HepG2 (cell line): Measurements from ENCODE around the gene KCNIP4. TPM values are rescaled to one million over a fixed set of nuclear protein-coding genes. Genes with fewer than 3 reads are reported as not detected.

ENCODE experiments used
- ATAC-seq: fragments of 200-7000 bp; cut with Tn5 transposase; 3 replicates; pipeline ENCODE4 v1.9.1; 2020; ENCODE audit warnings: mild to moderate bottlenecking, moderate library complexity
- BruUV-seq: library from RNA; stranded (reverse); fragments of 400-500 nt; replicated peaks from 2 replicates; lab custom pipeline; 2021; lab: Mats Ljungman, UMichigan
- CTCF ChIA-PET: fragments of 300-600 bp; formaldehyde crosslinking; extraction: SDS; loops from one replicate; lab custom pipeline; 2021; ENCODE audit warnings: low total read pairs, inconsistent platforms, low intra/inter-chr PET ratio; lab: Yijun Ruan, JAX
- POLR2A ChIA-PET: fragments of 350-600 bp; sonication (Branson Sonifier 250); formaldehyde crosslinking; loops from one replicate; lab custom pipeline; 2020; ENCODE audit warnings: antibody characterized with exemption, inconsistent platforms; lab: Yijun Ruan, JAX
- DNase-seq: peaks from one replicate; pipeline ENCODE4 v3.0.0-alpha.2; 2015; ENCODE audit warnings: low spot score
- FAIRE-seq: peaks from 3 replicates; lab custom pipeline; 2011; peaks lifted over from hg19 to GRCh38; lab: Jason Lieb, UNC
- H2AFZ ChIP-seq: one replicate; pipeline ENCODE4 v1.6.1; 2011; ENCODE audit warnings: low read length, inconsistent platforms
- H3K27ac ChIP-seq: fragments of 300-600 bp; 3 replicates; pipeline ENCODE4 v1.8.0; 2011; ENCODE audit warnings: mixed run types, mild to moderate bottlenecking, mixed read lengths, low read length, inconsistent platforms; ENCODE audit not compliant: insufficient read depth; ENCODE audit errors: extremely low read length
- H3K27me3 ChIP-seq, 2 experiments: fragments of 200-600 bp in 1 of 2; 2 replicates in 1 of 2; 3 replicates in 1 of 2; pipeline versions ENCODE4 v1.6.0 to v1.8.0; 2011; ENCODE audit warnings: low read length in 2 of 2, mild to moderate bottlenecking in 2 of 2, moderate library complexity in 2 of 2, inconsistent platforms in 1 of 2; ENCODE audit not compliant: insufficient read depth in 2 of 2, control insufficient read depth in 1 of 2
- H3K36me3 ChIP-seq, 2 experiments: fragments of 200-600 bp in 1 of 2; replicated peaks in 1 of 2; 2 replicates in 1 of 2; 3 replicates in 1 of 2; pipeline versions ENCODE4 v1.5.1 to v1.8.0; 2011; ENCODE audit warnings: low read length in 2 of 2, inconsistent platforms in 1 of 2; ENCODE audit not compliant: insufficient read depth in 2 of 2, control insufficient read depth in 1 of 2
- H3K4me1 ChIP-seq: 2 replicates; pipeline ENCODE4 v1.5.1; 2012; ENCODE audit warnings: low read length, inconsistent platforms; ENCODE audit not compliant: insufficient read depth
- H3K4me2 ChIP-seq: 2 replicates; pipeline ENCODE4 v1.6.0; 2011; ENCODE audit warnings: low read depth, low read length, inconsistent platforms
- H3K4me3 ChIP-seq, 3 experiments: fragments of 200-600 bp in 1 of 3; sonication (generic), shearing (Covaris generic) in 1 of 3; replicated peaks in 1 of 3; 2 replicates each; pipeline ENCODE4 v1.5.1; 2011 to 2016; ENCODE audit warnings: low read length in 3 of 3, inconsistent platforms in 2 of 3, low read depth in 2 of 3, mild to moderate bottlenecking in 2 of 3, control low read depth in 1 of 3, mixed read lengths in 1 of 3; ENCODE audit not compliant: insufficient read depth in 1 of 3
- H3K79me2 ChIP-seq: one replicate; pipeline ENCODE4 v1.6.1; 2011; ENCODE audit warnings: low read length, inconsistent platforms; ENCODE audit not compliant: insufficient read depth
- H3K9ac ChIP-seq: 2 replicates; pipeline ENCODE4 v1.6.0; 2011; ENCODE audit warnings: mild to moderate bottlenecking, low read depth, low read length, inconsistent platforms; ENCODE audit not compliant: insufficient read depth
- H3K9me3 ChIP-seq: 2 replicates; pipeline ENCODE4 v1.5.1; 2012; ENCODE audit warnings: mild to moderate bottlenecking, low read length
- H4K20me1 ChIP-seq: 2 replicates; pipeline ENCODE4 v1.6.0; 2011; ENCODE audit warnings: inconsistent platforms, mild to moderate bottlenecking, low read length, moderate library complexity; ENCODE audit not compliant: insufficient read depth
- DMAP1 ChIP-seq: IDR thresholded peaks from 2 replicates; pipeline ENCODE4 v1.6.1; 2016
- KLF9 ChIP-seq: IDR thresholded peaks from 2 replicates; pipeline ENCODE4 v1.6.1; 2016; ENCODE audit warnings: low read depth
- MAFF ChIP-seq: IDR thresholded peaks from 2 replicates; pipeline ENCODE4 v1.6.1; 2011; ENCODE audit warnings: low read depth, low read length, improper control_type of control experiment
- MAFK ChIP-seq, 2 experiments: IDR thresholded peaks in 1 of 2; conservative IDR thresholded peaks in 1 of 2; 2 replicates each; pipeline ENCODE4 v1.6.1; 2011; ENCODE audit warnings: improper control_type of control experiment in 2 of 2, low read length in 2 of 2
- NCOA5 ChIP-seq: sonication (generic); formaldehyde crosslinking; IDR thresholded peaks from 2 replicates; pipeline ENCODE4 v1.4.0; 2020; ENCODE audit warnings: missing genetic modification reagents
- ZBTB3 ChIP-seq: sonication (generic); formaldehyde crosslinking; IDR thresholded peaks from 2 replicates; pipeline ENCODE4 v1.4.0; 2020; ENCODE audit warnings: low read depth, mild to moderate bottlenecking, moderate library complexity, missing genetic modification reagents, borderline replicate concordance
- WGBS: methylation state at CpG from one replicate; pipeline ENCODE4 v1.1.6; 2017; ENCODE audit warnings: low lambda C conversion rate; 5-methylcytosine and 5-hydroxymethylcytosine counted together
- in situ Hi-C: cut with HindIII; loops from 2 replicates; pipeline ENCODE4 v1.10.0; 2017; ENCODE audit warnings: low pct_unique_long_range_greater_than_20kb; ENCODE audit not compliant: extremely low pct_ligation_motif_present
- intact Hi-C: fragments of 100-400 bp; cut with micrococcal nuclease; formaldehyde crosslinking; loops from one replicate; pipeline ENCODE4 v1.10.0; 2022; ENCODE audit not compliant: unreplicated experiment
- polyA plus RNA-seq, 8 experiments: library from polyadenylated mRNA; depleted of rRNA in 3 of 8; stranded (reverse) in 7 of 8; unstranded in 1 of 8; fragments of >200 nt; fragmentation: Illumina TruSeq in 4 of 8; extraction: Trizol in 4 of 8; gene quantifications; 2 replicates each; pipeline versions ENCODE4 v1.2.1 to v1.2.3, GENCODE V29; 2011 to 2016; ENCODE audit warnings: low read depth in 4 of 8, missing spikeins in 1 of 8, mixed read lengths in 1 of 8; ENCODE audit not compliant: insufficient read depth in 1 of 8
- total RNA-seq, 5 experiments: library from RNA; depleted of rRNA; stranded (reverse); fragments of >200 nt; fragmentation: Illumina TruSeq; extraction: Trizol; gene quantifications; 2 replicates each; pipeline ENCODE4 v1.2.3, GENCODE V29; 2016; ENCODE audit warnings: low read depth in 1 of 5
- TF ChIP-seq, protein P1 (sequence below): sonication (generic); formaldehyde crosslinking; IDR thresholded peaks from 2 replicates; pipeline ENCODE4 v1.4.0; 2020; ENCODE audit warnings: missing genetic modification reagents, borderline replicate concordance
- TF ChIP-seq, protein P2 (sequence below): sonication (generic); formaldehyde crosslinking; IDR thresholded peaks from 2 replicates; pipeline ENCODE4 v1.9.0; 2021; ENCODE audit warnings: missing genetic modification reagents, mild to moderate bottlenecking, borderline replicate concordance

KCNIP4 gene
- total and polyA plus RNA-seq, 2 of the 13 experiments (the other 11 are each of a cell fraction or from before 2014, with no cell fraction given), result 0.09 TPM; not detected in 1

DNA sequence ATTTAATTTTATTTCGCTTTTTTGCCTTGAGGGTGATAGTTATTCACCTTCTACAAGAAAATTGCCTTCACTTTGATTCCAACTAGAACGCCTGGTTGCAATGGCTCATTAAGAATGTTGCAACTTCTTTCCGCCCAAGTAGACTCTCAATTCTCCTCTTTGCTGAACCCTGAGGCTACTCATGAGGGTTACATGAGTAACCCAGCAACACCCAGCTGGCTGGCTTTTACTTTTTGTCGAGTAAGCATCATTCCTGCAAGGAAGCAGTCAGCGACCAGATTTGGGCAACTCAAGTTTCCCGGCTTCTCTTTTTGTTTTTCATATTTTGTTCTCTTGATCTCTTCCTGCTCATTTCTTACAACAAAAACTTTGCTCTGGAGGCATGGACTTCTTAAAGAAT is 752.9 kb downstream of the KCNIP4 start:
- DNase-seq (no peak), FAIRE-seq (no peak), ATAC-seq (no peak)
- H3K4me1 ChIP-seq, result no peaks in the 10 kb centered on the region
- BruUV-seq, result no TSS peak
- intact Hi-C loops, result no loop called here
- H3K9me3 ChIP-seq, result peaks cover 10% of the 10 kb centered on the region; the same call in 1 of the 2 replicates
- CTCF ChIA-PET, result no interaction called here
- TF ChIP-seq KLF9, result no peak
- TF ChIP-seq, protein P1, sequence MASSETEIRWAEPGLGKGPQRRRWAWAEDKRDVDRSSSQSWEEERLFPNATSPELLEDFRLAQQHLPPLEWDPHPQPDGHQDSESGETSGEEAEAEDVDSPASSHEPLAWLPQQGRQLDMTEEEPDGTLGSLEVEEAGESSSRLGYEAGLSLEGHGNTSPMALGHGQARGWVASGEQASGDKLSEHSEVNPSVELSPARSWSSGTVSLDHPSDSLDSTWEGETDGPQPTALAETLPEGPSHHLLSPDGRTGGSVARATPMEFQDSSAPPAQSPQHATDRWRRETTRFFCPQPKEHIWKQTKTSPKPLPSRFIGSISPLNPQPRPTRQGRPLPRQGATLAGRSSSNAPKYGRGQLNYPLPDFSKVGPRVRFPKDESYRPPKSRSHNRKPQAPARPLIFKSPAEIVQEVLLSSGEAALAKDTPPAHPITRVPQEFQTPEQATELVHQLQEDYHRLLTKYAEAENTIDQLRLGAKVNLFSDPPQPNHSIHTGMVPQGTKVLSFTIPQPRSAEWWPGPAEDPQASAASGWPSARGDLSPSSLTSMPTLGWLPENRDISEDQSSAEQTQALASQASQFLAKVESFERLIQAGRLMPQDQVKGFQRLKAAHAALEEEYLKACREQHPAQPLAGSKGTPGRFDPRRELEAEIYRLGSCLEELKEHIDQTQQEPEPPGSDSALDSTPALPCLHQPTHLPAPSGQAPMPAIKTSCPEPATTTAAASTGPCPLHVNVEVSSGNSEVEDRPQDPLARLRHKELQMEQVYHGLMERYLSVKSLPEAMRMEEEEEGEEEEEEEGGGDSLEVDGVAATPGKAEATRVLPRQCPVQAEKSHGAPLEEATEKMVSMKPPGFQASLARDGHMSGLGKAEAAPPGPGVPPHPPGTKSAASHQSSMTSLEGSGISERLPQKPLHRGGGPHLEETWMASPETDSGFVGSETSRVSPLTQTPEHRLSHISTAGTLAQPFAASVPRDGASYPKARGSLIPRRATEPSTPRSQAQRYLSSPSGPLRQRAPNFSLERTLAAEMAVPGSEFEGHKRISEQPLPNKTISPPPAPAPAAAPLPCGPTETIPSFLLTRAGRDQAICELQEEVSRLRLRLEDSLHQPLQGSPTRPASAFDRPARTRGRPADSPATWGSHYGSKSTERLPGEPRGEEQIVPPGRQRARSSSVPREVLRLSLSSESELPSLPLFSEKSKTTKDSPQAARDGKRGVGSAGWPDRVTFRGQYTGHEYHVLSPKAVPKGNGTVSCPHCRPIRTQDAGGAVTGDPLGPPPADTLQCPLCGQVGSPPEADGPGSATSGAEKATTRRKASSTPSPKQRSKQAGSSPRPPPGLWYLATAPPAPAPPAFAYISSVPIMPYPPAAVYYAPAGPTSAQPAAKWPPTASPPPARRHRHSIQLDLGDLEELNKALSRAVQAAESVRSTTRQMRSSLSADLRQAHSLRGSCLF (CRISPR knock-in tag), result no peak
- TF ChIP-seq, protein P2, sequence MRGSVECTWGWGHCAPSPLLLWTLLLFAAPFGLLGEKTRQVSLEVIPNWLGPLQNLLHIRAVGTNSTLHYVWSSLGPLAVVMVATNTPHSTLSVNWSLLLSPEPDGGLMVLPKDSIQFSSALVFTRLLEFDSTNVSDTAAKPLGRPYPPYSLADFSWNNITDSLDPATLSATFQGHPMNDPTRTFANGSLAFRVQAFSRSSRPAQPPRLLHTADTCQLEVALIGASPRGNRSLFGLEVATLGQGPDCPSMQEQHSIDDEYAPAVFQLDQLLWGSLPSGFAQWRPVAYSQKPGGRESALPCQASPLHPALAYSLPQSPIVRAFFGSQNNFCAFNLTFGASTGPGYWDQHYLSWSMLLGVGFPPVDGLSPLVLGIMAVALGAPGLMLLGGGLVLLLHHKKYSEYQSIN (CRISPR knock-in tag), result no peak
- no peak for TF ChIP-seq ZBTB3 (CRISPR knock-in tag)
- no peak for TF ChIP-seq NCOA5 (CRISPR knock-in tag)
- peak; percentile 62 to 64 for TF ChIP-seq MAFK (conservative IDR thresholded peaks at IDR 0.05 in 1 of 2, IDR thresholded peaks at IDR 0.05 in 1 of 2; ENCODE audit: low read length in 2 of 2)
- TF ChIP-seq MAFF, result peak; percentile 46
- TF ChIP-seq DMAP1 (CRISPR knock-in tag), result no peak
- no peak overlapping the region for H3K4me2 ChIP-seq
- H4K20me1 ChIP-seq, result no peaks in the 10 kb centered on the region
- H3K4me3 ChIP-seq, result no peak overlapping the region
- 41% methylated on average over 6 of the region's 6 CpGs for WGBS
- H3K79me2 ChIP-seq, result no peaks in the 10 kb centered on the region
- in situ Hi-C loops, result no loop called here
- no peak overlapping the region for H3K27ac ChIP-seq
- H3K9ac ChIP-seq, result no peak overlapping the region
- no peaks in the 10 kb centered on the region for H3K36me3 ChIP-seq
- POLR2A ChIA-PET, result no interaction called here
- no peak overlapping the region for H2AFZ ChIP-seq
- H3K27me3 ChIP-seq, result no peaks in the 10 kb centered on the region; a peak in 1 of 5 replicates
